GM23338 (cell line): ENCODE data around the gene FCGBP. TPM values are rescaled to one million over a fixed set of nuclear protein-coding genes. Genes with fewer than 3 reads are reported as not detected.

Experiments
- ATAC-seq: fragments of 200-7000 bp; cut with Tn5 transposase; 3 replicates; pipeline ENCODE4 v1.9.1; 2020
- DNase-seq: peaks from one replicate; pipeline ENCODE4 v3.0.0-alpha.2; 2015; ENCODE audit warnings: low spot score
- H2AFZ ChIP-seq: fragments of 200-600 bp; sonication (generic); 2 replicates; pipeline ENCODE4 v1.8.0; 2016; ENCODE audit warnings: antibody characterized with exemption, mild to moderate bottlenecking, moderate library complexity
- H3F3A ChIP-seq: fragments of 200-600 bp; sonication (generic); replicated peaks from 2 replicates; pipeline ENCODE4 v1.8.0; 2017; ENCODE audit warnings: antibody characterized with exemption, mixed run types, low read depth
- H3K27ac ChIP-seq: fragments of 200-600 bp; sonication (generic); 2 replicates; pipeline ENCODE4 v1.6.1; 2016; ENCODE audit warnings: low read depth
- H3K27me3 ChIP-seq: fragments of 200-600 bp; sonication (generic); 2 replicates; pipeline ENCODE4 v1.8.0; 2016; ENCODE audit warnings: mild to moderate bottlenecking, mixed run types, moderate library complexity; ENCODE audit not compliant: insufficient read depth
- H3K36me3 ChIP-seq: fragments of 200-600 bp; sonication (generic); 2 replicates; pipeline ENCODE4 v1.8.0; 2016; ENCODE audit warnings: mild to moderate bottlenecking; ENCODE audit not compliant: insufficient read depth
- H3K4me1 ChIP-seq: fragments of 200-600 bp; sonication (generic); 2 replicates; pipeline ENCODE4 v1.8.0; 2016; ENCODE audit warnings: mild to moderate bottlenecking, moderate library complexity; ENCODE audit not compliant: insufficient read depth
- H3K4me2 ChIP-seq: fragments of 200-600 bp; sonication (generic); 2 replicates; pipeline ENCODE4 v1.7.1; 2017; ENCODE audit warnings: mixed run types
- H3K4me3 ChIP-seq: fragments of 200-600 bp; sonication (generic); 2 replicates; pipeline ENCODE4 v1.6.1; 2016; ENCODE audit warnings: mixed run types
- H3K79me2 ChIP-seq: fragments of 200-600 bp; sonication (generic); replicated peaks from 2 replicates; pipeline ENCODE4 v1.8.0; 2017; ENCODE audit warnings: mild to moderate bottlenecking; ENCODE audit not compliant: insufficient read depth
- H3K9me2 ChIP-seq: fragments of 200-600 bp; sonication (generic); 2 replicates; pipeline ENCODE4 v1.8.0; 2017; ENCODE audit not compliant: insufficient read depth
- H4K20me1 ChIP-seq: fragments of 200-600 bp; sonication (generic); replicated peaks from 2 replicates; pipeline ENCODE4 v1.8.0; 2017; ENCODE audit warnings: mild to moderate bottlenecking; ENCODE audit not compliant: insufficient read depth
- H3K27ac Mint-ChIP-seq: 2 replicates; pipeline ENCODE4 v1.8.0; 2020; ENCODE audit warnings: inconsistent platforms, mild to moderate bottlenecking, moderate library complexity, mixed read lengths
- H3K27me3 Mint-ChIP-seq: 3 replicates; pipeline ENCODE4 v1.8.0; 2022; ENCODE audit warnings: low read depth, mild to moderate bottlenecking, moderate library complexity, mixed read lengths, inconsistent platforms; ENCODE audit not compliant: insufficient read depth, poor library complexity
- H3K36me3 Mint-ChIP-seq: 3 replicates; pipeline ENCODE4 v1.8.0; 2021; ENCODE audit warnings: low read depth, mild to moderate bottlenecking, inconsistent platforms, moderate library complexity, mixed read lengths
- H3K4me1 Mint-ChIP-seq: 3 replicates; pipeline ENCODE4 v1.8.0; 2020; ENCODE audit warnings: mild to moderate bottlenecking, inconsistent platforms, mixed read lengths
- H3K4me3 Mint-ChIP-seq: 3 replicates; pipeline ENCODE4 v1.8.0; 2021; ENCODE audit warnings: moderate library complexity, mild to moderate bottlenecking, inconsistent platforms, mixed read lengths
- H3K9me3 Mint-ChIP-seq: 3 replicates; pipeline ENCODE4 v1.8.0; 2020; ENCODE audit warnings: moderate library complexity, mild to moderate bottlenecking, inconsistent platforms, mixed read lengths
- CREB1 ChIP-seq: fragments of 250-450 bp; sonication (Bioruptor Pico); IDR thresholded peaks from 2 replicates; pipeline ENCODE4 v1.5.0; 2020; ENCODE audit warnings: low read depth, mild to moderate bottlenecking, moderate library complexity
- CTCF ChIP-seq, 2 experiments: fragments of 200-600 bp in 1 of 2; sonication (generic) in 1 of 2; conservative IDR thresholded peaks; 2 replicates each; pipeline versions ENCODE4 v1.5.1 to v1.6.1; 2016 to 2017; ENCODE audit warnings: antibody characterized with exemption in 2 of 2, low read depth in 2 of 2, mild to moderate bottlenecking in 2 of 2, moderate library complexity in 1 of 2
- ETS1 ChIP-seq: IDR thresholded peaks from 2 replicates; pipeline ENCODE4 v1.6.1; 2016; ENCODE audit warnings: antibody characterized with exemption
- EZH2 ChIP-seq: fragments of 200-600 bp; sonication (generic); IDR thresholded peaks from one replicate; pipeline ENCODE4 v1.8.0; 2017; ENCODE audit warnings: antibody characterized with exemption, mild to moderate bottlenecking, low read depth; ENCODE audit not compliant: unreplicated experiment
- EZH2phosphoT487 ChIP-seq: fragments of 200-600 bp; sonication (generic); IDR thresholded peaks from one replicate; pipeline ENCODE4 v1.8.1; 2018; ENCODE audit warnings: antibody characterized with exemption; ENCODE audit not compliant: unreplicated experiment
- JUNB ChIP-seq: IDR thresholded peaks from one replicate; pipeline ENCODE4 v1.6.1; 2016; ENCODE audit warnings: antibody characterized with exemption; ENCODE audit not compliant: unreplicated experiment
- NANOG ChIP-seq: IDR thresholded peaks from 2 replicates; pipeline ENCODE4 v1.6.1; 2016; ENCODE audit warnings: antibody characterized with exemption, borderline replicate concordance
- POLR2AphosphoS5 ChIP-seq: IDR thresholded peaks from 2 replicates; pipeline ENCODE4 v1.6.1; 2016; ENCODE audit warnings: antibody characterized with exemption, low read depth
- STAT1 ChIP-seq: IDR thresholded peaks from one replicate; pipeline ENCODE4 v1.6.1; 2016; ENCODE audit warnings: antibody characterized with exemption; ENCODE audit not compliant: unreplicated experiment
- ZNF114 ChIP-seq: fragments of 250-450 bp; sonication (Bioruptor Pico); IDR thresholded peaks from 2 replicates; pipeline ENCODE4 v1.5.0; 2020; ENCODE audit warnings: mild to moderate bottlenecking, moderate library complexity
- ZNF331 ChIP-seq: fragments of 250-450 bp; sonication (Bioruptor Pico); IDR thresholded peaks from 2 replicates; pipeline ENCODE4 v1.5.0; 2020; ENCODE audit warnings: low read depth, mild to moderate bottlenecking, moderate library complexity
- ZNF462 ChIP-seq: fragments of 250-450 bp; sonication (Bioruptor Pico); IDR thresholded peaks from 2 replicates; pipeline ENCODE4 v1.5.0; 2020; ENCODE audit warnings: mild to moderate bottlenecking, moderate library complexity
- polyA plus RNA-seq: library from polyadenylated mRNA; unstranded; fragments of >200 nt; fragmentation: Nextera tagmentation; extraction: Ambion mirVana; gene quantifications from 2 replicates; pipeline ENCODE4 v1.2.1, GENCODE V29; 2016
- total RNA-seq: library from RNA; depleted of rRNA; stranded (reverse); fragments of >200 nt; shearing (Covaris generic); gene quantifications from 2 replicates; pipeline ENCODE4 v1.2.3, GENCODE V29; 2014

The FCGBP gene
- total and polyA plus RNA-seq, 2 experiments from 2014 or later: 0.44 to 3.6 TPM

GRCh38 chr19:39983695-39984300 is 49.4 kb upstream of the FCGBP start:
- Histone ChIP-seq H3K27me3 (no peaks in the 10 kb centered on the region), H3K79me2 (peaks cover 53% of the 10 kb centered on the region), H3K4me2 (no peak overlapping the region), H3K4me1 (no peaks in the 10 kb centered on the region), H2AFZ (no peak overlapping the region), H3K9me2 (no peaks in the 10 kb centered on the region), H4K20me1 (peaks cover 4% of the 10 kb centered on the region), H3K4me3 (no peak overlapping the region), H3F3A (no peaks in the 10 kb centered on the region), H3K27ac (no peak overlapping the region), H3K36me3 (peaks cover 12% of the 10 kb centered on the region)
- ATAC-seq (no peak), DNase-seq (no peak)
- no peaks in the 10 kb centered on the region for H3K4me1 Mint-ChIP-seq
- TF ChIP-seq NANOG: no peak
- no peak for TF ChIP-seq EZH2
- no peak for TF ChIP-seq JUNB
- TF ChIP-seq ZNF462: no peak
- TF ChIP-seq STAT1: no peak
- no peak for TF ChIP-seq ZNF114
- no peak for TF ChIP-seq EZH2phosphoT487
- TF ChIP-seq ETS1: no peak
- no peak for TF ChIP-seq ZNF331
- no peak for TF ChIP-seq CREB1 (CRISPR knock-in tag)
- TF ChIP-seq CTCF (conservative IDR thresholded peaks at IDR 0.05; ENCODE audit: low read depth in 2 of 2): no peak
- no peak for TF ChIP-seq POLR2AphosphoS5
- peaks cover 2% of the 10 kb centered on the region for H3K27me3 Mint-ChIP-seq
- peaks cover 84% of the 10 kb centered on the region for H3K36me3 Mint-ChIP-seq
- no peak overlapping the region for H3K4me3 Mint-ChIP-seq
- H3K9me3 Mint-ChIP-seq: peaks cover 44% of the 10 kb centered on the region
- H3K27ac Mint-ChIP-seq: no peak overlapping the region
